GM18517 (cell line): ENCODE data around the gene SAMSN1.
A peak's percentile ranks its signal among the peaks of the same experiment; 100 is the strongest.
"Not testable (repeated sequence)": the region's sequence is repeated elsewhere in the genome, so short reads cannot be mapped to it uniquely, and the experiment has no call there.

Source experiments
- ATAC-seq: cut with Tn5 transposase; IDR thresholded peaks from one replicate; pipeline ENCODE4 v1.9.1; 2021; ENCODE audit warnings: mild to moderate bottlenecking, moderate library complexity; ENCODE audit not compliant: unreplicated experiment

SAMSN1 gene

DNA sequence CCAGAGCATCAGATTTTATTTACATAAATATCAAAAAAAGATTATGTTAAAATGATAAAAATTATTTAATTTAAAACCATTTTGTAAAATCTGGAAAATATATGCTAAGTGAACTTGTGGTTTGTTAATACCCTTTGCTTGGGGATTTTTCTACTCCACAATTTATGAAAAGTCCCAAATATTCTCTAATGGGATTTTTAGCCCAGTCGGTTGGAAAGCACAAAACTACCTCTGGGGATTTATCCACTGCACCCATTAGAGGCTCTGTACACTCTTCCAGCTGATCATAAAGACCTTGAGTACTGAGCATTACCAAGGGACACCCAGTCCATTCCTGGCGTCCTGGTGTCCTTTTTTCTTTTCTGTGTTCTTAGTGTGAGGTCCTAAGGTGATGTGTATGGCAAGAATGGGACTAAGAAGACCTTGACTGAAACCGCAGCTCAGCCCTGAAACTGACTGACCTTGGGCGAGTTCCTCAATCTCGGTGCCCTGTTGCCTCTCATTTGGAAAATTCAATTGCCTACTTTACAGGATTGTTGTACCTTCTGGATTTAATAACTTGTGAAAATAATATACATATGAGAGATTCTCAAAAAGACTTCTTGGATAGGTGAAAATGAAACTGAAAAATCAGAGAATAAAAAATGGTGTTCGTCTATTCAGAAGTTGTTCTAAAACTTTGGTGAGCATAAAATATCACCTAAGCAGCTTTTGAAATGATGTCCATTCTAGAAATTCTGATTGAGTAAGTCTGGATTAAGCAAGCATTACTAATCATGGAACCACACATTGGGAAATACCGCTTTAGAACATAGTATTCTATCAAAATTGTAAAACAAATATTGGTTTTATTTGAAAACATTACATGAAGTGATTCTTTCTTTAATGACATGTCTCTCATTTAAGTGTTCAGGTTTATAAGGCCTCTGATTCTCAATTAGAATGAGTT is 21.5 kb upstream of the SAMSN1 start:
- ATAC-seq = peak; percentile 61

DNA sequence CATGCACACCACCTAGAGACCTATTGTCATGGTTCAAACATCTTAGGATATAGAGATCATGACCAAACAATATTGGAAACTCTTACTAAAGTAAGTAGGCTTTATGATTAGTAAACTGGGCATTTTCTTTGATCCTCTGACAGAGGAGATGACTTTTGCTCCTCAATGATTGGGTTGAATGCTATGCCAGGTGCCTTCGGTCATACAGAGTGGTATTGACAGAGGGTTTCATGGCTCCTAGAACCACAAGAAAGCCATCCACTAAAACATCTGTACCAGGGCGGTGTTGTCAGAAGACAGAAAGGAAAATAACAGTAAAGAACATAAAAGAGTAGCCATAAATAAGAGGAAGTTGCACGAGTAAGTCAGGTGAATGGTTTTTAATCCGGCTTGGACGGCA is 20.8 kb upstream of the SAMSN1 start:
- ATAC-seq = no peak

DNA sequence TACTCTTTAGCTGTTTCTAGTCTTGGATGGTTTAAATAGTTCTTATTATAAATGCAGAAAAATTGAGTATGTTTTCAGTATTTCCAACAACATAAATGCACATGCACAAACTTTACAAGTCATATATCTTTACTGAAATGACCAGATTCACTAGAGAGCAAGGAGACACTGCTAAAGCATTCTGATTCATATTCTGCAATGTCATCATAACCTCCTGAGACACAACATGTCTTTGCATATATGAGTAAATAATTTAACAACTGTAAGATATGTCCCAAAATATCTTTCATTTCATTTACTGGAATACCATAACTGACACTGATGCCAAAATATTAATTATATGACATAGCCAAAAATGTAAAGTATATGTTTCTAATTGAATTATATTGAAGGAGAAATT is 16.8 kb upstream of the SAMSN1 start:
- no peak for ATAC-seq

GRCh38 chr21:14560555-14560954 is 14.4 kb upstream of the SAMSN1 start:
- no peak for ATAC-seq

- no peak for ATAC-seq
These were observed 14.0 kb upstream of the SAMSN1 start for GRCh38 chr21:14560139-14560538.

GRCh38 chr21:14559102-14559501 is 13.0 kb upstream of the SAMSN1 start:
- no peak for ATAC-seq

- no peak for ATAC-seq
These were observed 11.3 kb upstream of the SAMSN1 start for GRCh38 chr21:14557413-14557812.

DNA sequence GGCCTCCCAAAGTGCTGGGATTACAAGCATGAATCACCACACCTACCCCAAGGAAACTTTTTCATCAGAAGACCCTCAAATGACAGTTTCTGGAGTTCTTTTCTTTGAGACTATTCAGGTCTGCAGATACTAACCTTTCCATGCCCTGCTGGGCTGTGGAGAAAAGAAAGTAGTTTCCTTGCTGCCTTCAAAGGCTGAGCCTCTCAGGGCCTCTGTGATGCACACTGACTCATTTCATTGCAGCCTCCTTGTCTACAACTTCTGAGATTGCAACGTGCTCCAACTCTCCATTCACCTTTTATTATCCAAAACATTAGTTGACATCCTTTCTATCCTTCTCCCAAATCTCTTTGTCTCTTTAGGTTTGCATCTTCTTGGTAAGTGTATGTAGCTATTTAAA is 8.8 kb upstream of the SAMSN1 start:
- ATAC-seq = no peak

DNA sequence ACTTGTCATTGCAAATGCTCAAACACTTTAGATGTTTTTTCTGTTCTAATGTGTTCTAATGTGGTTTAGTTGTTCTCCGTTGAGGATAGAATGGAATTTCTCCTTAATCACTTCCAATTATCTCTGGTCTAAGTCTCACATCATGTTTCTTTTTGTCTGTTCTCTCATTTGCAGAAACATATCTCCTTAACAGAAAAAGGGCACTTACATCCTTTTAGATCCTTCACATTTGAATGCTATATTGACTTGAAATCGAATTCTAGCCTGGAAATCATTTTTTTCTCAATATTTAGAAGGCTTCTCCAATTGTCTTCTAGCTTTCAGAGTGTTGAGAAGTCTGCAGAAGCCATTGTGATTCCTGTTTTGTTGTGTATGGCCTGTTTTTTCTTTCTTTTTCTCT is 7.3 kb upstream of the SAMSN1 start:
- ATAC-seq = no peak

- no peak for ATAC-seq
These were observed 5.6 kb upstream of the SAMSN1 start for GRCh38 chr21:14551741-14552140.

- no peak for ATAC-seq
These were observed 4.0 kb upstream of the SAMSN1 start for GRCh38 chr21:14550135-14550534.

GRCh38 chr21:14548779-14549178 is 2.7 kb upstream of the SAMSN1 start:
- ATAC-seq = no peak

- ATAC-seq = no peak
These were observed 1.9 kb upstream of the SAMSN1 start for GRCh38 chr21:14547834-14548513.

GRCh38 chr21:14546719-14547118 is 604 bp upstream of the SAMSN1 start:
- ATAC-seq = not testable (repeated sequence)

- ATAC-seq = no peak
These were observed 2.1 kb downstream of the SAMSN1 start for GRCh38 chr21:14543983-14544382.

- ATAC-seq = no peak
These were observed 3.5 kb downstream of the SAMSN1 start for GRCh38 chr21:14542638-14543037.

- ATAC-seq = no peak
These were observed 4.1 kb downstream of the SAMSN1 start for GRCh38 chr21:14541841-14542490.

DNA sequence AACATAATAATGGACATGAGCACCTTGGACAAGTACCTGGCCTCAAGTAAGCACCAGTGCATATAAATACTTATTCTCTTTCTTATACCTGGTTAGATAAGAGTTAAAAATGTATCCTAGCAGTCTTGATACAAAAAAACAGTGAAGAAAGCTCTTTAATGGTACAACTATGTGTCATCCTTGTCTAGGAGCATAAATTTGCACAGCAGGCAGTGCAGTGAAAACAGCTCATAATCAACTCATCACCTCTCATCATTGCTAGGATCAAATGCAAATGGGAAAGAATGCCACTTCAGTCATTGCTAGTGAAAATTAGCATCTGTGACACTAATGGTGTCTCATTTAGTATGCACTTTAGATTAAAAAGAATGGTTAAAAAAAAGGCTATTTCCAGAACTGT is 7.6 kb downstream of the SAMSN1 start:
- no peak for ATAC-seq

DNA sequence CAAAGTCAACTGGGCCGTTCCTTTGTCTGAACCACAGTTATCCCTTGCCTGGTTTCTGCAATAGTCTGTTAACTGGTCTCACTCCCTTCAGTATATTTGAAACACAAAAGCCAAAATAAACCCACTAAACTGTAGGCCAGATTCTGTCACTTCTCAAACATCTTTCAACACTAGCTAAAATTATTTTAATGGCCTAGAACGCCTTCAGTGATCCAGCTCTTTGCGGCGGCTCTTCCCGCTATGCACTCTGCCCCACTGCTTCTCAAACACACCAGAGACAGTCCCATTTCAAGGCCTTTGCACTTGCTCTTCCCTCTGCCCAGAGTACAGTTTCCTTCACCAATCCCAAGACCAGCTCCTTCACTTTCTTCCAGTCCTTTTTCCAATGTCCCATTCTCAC is 9.2 kb downstream of the SAMSN1 start:
- ATAC-seq = no peak

GRCh38 chr21:14535702-14536101 is 10.4 kb downstream of the SAMSN1 start:
- no peak for ATAC-seq

GRCh38 chr21:14533499-14534428 is 12.4 kb downstream of the SAMSN1 start:
- peak; percentile 94 for ATAC-seq
